ENCODE data around the gene PDIA5.
A peak's percentile ranks its signal among the peaks of the same experiment; 100 is the strongest.

PDIA5 gene

DNA sequence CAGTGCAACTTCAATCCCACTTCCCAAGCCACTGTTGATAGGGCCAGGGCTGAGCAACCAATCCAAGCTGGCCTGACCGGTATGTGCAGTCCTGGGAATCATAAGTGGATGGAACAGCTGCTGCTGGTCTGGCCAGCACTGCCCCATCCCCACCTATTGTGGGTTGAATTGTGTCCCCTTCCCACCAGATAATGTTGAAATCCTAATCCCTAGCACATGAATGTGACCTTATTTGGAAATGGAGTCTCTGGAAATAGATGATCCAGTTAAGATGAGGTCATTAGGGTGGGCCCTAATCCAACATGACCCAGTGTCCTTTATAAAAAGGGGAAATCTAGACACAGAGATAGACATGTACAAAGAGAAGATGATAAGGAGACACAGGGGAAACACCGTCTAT lies 13.7 kb upstream of the PDIA5 start:
- no peaks in the 10 kb centered on the region for H3K9me3 Mint-ChIP-seq
- no peak overlapping the region for H3K27ac Mint-ChIP-seq
- H3K4me1 Mint-ChIP-seq = no peaks in the 10 kb centered on the region
- H3K4me3 Mint-ChIP-seq = no peak overlapping the region
- DNase-seq = no peak
- peaks cover 41% of the 10 kb centered on the region for H3K27me3 Mint-ChIP-seq
- no peaks in the 10 kb centered on the region for H3K36me3 Mint-ChIP-seq
- CTCF ChIA-PET = no interaction called here

DNA sequence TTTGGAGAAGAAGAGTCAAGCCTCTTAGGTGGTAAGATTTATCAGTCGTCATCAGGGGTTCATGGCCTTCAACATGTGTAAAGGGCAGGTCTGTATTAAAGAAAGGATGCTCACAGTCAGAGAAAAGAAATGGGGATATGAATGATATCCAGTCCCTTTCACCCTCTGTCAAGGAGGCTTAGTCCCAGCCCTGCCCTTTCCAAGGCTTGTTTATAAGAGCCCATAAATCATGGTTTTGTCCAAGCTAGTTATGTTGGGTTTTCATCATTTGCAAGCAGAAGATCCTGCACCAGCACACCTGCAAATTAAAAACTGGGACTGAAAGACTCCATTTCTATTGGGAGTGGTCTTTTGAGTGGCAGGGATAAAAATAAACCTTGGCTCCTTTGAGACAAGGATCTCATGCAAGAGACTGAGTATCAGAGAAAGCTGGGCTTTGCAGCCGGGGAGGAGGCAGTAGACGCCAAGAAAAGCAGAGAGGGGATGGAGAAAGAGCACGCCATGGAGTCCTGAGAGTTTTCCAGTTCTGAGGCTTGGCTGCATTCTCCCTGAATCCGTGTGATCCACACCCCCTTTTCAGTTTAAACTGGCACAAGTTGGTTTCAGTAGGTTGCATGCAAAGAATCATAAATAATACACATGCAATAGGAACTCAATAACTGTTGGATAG lies 12.6 kb upstream of the PDIA5 start:
- Mint-ChIP-seq H3K4me1 (no peaks in the 10 kb centered on the region), H3K27ac (no peak overlapping the region), H3K27me3 (peaks cover 34% of the 10 kb centered on the region), H3K4me3 (no peak overlapping the region), H3K36me3 (no peaks in the 10 kb centered on the region), H3K9me3 (no peaks in the 10 kb centered on the region)
- no peak for DNase-seq
- CTCF ChIA-PET = interaction anchor here (0.7 kb wide), 1 partner anchor 21 kb away, joined by 3 read pairs; no protein-coding TSS in a partner anchor

DNA sequence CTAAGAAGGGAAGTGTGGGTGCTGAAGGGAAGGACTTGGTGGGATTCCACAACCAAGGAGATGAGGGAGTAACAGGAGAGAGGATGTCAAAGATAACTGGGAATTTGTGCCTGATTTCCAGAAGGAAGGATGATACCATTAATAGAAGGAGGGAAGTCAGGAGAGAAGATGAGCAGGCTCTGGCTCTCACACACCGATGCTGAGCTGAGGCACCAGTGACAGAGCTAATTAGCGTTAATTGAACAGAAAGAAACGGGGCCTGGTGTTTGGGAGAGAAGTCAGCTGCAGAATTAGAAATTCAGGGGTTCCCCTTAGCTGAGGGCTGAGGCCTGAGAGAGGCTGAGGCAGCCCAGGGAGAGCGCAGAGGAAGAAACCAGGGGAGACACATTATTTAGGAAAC lies 11.9 kb upstream of the PDIA5 start:
- Mint-ChIP-seq H3K9me3 (no peaks in the 10 kb centered on the region), H3K27ac (no peak overlapping the region), H3K4me3 (no peak overlapping the region), H3K27me3 (peaks cover 32% of the 10 kb centered on the region), H3K36me3 (no peaks in the 10 kb centered on the region), H3K4me1 (no peaks in the 10 kb centered on the region)
- CTCF ChIA-PET = no interaction called here
- DNase-seq = no peak

DNA sequence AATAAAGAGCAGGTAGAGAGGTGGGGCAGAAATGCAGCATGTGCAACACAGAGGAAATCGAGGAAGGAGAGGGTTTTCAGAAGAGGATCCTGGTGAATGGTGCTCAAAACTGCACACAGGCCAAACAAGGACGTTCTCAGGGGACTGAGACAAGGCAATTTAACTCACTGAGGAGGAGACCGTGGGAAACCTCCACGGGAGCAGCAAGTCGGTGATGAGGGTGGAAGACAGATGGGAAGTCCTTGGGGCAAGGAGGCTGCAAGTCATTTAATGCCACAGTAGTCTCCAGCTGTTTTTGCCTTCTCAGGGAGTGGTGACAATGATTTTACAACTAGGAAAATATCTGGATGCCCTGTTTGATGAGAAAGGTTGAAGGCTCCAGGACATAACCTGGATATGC lies 11.5 kb upstream of the PDIA5 start:
- Mint-ChIP-seq H3K27me3 (peaks cover 33% of the 10 kb centered on the region), H3K4me1 (no peaks in the 10 kb centered on the region), H3K4me3 (no peak overlapping the region), H3K9me3 (no peaks in the 10 kb centered on the region), H3K36me3 (no peaks in the 10 kb centered on the region), H3K27ac (no peak overlapping the region)
- CTCF ChIA-PET = no interaction called here
- no peak for DNase-seq

DNA sequence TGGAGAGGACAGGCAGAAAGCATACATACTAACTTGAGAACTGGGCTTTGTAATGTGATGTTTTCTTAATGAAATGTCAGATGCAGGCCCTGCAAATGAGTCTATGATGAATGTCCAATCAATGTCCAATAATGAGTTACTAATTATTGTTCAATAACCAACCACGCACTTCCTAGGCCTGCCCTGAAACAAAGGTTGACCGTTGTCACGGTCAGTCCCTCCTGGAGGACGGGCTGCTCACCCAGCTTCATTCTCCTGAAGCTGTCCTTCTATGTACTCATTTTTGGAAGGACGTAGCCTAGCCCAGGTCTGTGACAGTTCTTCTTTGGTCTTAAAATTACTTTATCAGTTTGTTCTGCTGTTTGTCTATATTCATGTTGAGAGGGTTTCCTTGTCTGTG lies 8.3 kb upstream of the PDIA5 start:
- no peak overlapping the region for H3K27ac Mint-ChIP-seq
- no peaks in the 10 kb centered on the region for H3K4me1 Mint-ChIP-seq
- CTCF ChIA-PET = interaction anchor here (1.4 kb wide), 1 partner anchor 14 kb away, joined by 4 read pairs; no protein-coding TSS in a partner anchor
- H3K4me3 Mint-ChIP-seq = no peak overlapping the region
- H3K27me3 Mint-ChIP-seq = peaks cover 36% of the 10 kb centered on the region
- no peaks in the 10 kb centered on the region for H3K9me3 Mint-ChIP-seq
- H3K36me3 Mint-ChIP-seq = no peaks in the 10 kb centered on the region
- no peak for DNase-seq

DNA sequence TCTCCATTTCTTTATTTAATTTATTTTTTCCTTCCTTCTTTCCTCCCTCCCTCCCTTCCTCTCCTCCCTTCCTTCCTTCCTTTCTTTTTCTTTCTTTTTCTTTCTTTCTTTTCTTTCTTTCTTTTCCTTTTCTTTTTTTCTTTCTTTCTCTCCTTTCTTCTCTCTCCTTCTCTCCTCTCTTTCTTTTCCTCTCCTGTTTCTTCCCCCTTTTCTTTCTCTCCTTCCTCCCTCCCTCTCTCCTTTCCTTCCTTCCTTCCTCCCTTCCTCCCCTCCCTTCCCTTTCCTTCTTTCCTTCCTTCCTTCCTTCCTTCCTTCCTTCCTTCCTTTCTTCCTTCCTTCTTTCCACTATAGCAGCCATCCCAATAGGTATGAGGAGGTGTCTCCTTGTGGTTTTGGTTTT lies 6.8 kb upstream of the PDIA5 start:
- CTCF ChIA-PET = no interaction called here
- peaks cover 9% of the 10 kb centered on the region for H3K4me1 Mint-ChIP-seq
- no peaks in the 10 kb centered on the region for H3K9me3 Mint-ChIP-seq
- H3K27me3 Mint-ChIP-seq = peaks cover 35% of the 10 kb centered on the region
- H3K4me3 Mint-ChIP-seq = no peak overlapping the region
- H3K36me3 Mint-ChIP-seq = no peaks in the 10 kb centered on the region
- no peak for DNase-seq
- no peak overlapping the region for H3K27ac Mint-ChIP-seq

DNA sequence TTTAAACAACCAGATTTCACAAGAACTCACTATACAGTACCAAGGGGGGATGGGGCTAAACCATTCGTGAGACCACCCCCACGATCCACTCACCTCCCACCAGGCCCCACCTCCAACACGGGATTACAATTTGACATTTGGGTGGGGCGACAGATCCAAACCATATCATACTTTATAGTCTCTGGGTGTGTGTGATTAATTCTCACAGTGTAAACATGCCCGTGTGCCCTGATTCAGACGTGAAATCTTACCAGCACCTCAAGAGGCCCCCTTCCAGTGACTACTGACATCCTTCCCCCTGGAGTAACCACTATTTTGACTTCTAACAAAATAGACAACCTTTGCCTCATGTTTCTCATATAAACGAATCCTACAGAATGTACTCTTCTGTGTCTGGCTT lies 5.0 kb upstream of the PDIA5 start:
- CTCF ChIA-PET = no interaction called here
- no peak overlapping the region for H3K4me3 Mint-ChIP-seq
- H3K4me1 Mint-ChIP-seq = peaks cover 23% of the 10 kb centered on the region
- H3K9me3 Mint-ChIP-seq = no peaks in the 10 kb centered on the region
- no peaks in the 10 kb centered on the region for H3K36me3 Mint-ChIP-seq
- peaks cover 34% of the 10 kb centered on the region for H3K27me3 Mint-ChIP-seq
- no peak overlapping the region for H3K27ac Mint-ChIP-seq
- no peak for DNase-seq

DNA sequence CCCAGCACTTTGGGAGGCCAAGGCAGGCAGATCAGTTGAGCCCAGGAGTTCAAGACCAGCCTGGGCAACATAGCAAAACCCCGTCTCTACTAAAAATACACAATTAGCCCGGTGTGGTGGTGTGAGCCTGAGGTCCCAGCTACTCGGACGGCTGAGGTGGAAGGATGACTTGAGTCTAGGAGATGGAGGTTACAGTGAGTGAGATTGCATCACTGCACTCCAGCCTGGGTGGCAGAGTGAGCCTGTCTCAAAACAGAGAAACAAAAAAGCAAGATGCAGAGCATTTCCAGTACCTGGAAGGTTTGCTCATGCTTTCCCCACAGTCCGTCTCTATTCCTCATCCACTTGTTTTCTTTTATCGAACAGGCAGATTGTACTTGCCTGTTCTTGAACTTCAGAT lies 3.8 kb upstream of the PDIA5 start:
- Mint-ChIP-seq H3K4me1 (peaks cover 28% of the 10 kb centered on the region), H3K27me3 (peaks cover 42% of the 10 kb centered on the region), H3K9me3 (no peaks in the 10 kb centered on the region), H3K4me3 (no peak overlapping the region), H3K36me3 (no peaks in the 10 kb centered on the region), H3K27ac (no peak overlapping the region)
- DNase-seq = no peak
- CTCF ChIA-PET = interaction anchor here (0.6 kb wide), 1 partner anchor 40 kb away, joined by 3 read pairs; no protein-coding TSS in a partner anchor

DNA sequence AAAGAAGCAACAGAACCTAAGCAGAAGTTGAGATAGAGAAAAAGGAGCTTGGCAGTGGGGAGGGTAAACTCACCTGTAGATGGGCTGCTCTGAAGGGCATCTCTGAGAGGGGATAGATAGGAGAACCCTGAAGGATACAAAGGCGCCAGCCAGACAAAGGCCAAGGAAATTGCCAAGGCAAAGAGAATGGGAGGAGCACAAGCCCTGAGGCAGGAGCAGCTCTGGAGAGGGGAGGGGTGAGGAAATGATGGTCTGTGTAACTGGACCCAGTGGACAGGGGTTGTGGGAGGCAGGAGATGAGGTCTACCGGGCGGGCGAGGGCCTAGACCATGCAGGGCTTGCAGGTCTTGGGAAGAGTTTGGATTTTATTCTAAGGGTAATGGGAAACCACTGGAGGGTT lies 2.3 kb upstream of the PDIA5 start:
- H3K9me3 Mint-ChIP-seq = no peaks in the 10 kb centered on the region
- DNase-seq = no peak
- peaks cover 43% of the 10 kb centered on the region for H3K27me3 Mint-ChIP-seq
- CTCF ChIA-PET = no interaction called here
- no peaks in the 10 kb centered on the region for H3K36me3 Mint-ChIP-seq
- H3K4me1 Mint-ChIP-seq = peaks cover 42% of the 10 kb centered on the region
- H3K27ac Mint-ChIP-seq = no peak overlapping the region
- no peak overlapping the region for H3K4me3 Mint-ChIP-seq

DNA sequence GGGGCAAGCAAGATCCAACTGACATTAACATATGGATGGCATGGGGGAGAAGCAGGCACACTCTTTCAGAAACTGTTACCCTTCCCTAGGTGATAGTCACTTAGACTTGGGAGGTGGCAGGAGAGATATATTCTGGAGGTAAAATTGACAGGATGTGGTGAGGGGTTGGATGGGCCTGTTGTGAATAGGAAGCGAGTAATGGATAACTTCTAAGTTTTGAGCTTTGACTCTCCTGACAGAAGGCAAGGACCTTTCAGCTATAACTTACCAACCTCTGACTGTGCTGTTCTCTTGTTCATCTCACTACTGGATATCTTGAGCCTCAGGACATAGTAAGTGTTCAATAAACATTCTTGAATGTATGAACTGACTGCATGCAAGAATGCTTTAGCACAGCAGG lies 1.9 kb upstream of the PDIA5 start:
- peaks cover 42% of the 10 kb centered on the region for H3K27me3 Mint-ChIP-seq
- H3K36me3 Mint-ChIP-seq = no peaks in the 10 kb centered on the region
- CTCF ChIA-PET = no interaction called here
- peaks cover 42% of the 10 kb centered on the region for H3K4me1 Mint-ChIP-seq
- no peak overlapping the region for H3K4me3 Mint-ChIP-seq
- no peak overlapping the region for H3K27ac Mint-ChIP-seq
- no peak for DNase-seq
- H3K9me3 Mint-ChIP-seq = no peaks in the 10 kb centered on the region

DNA sequence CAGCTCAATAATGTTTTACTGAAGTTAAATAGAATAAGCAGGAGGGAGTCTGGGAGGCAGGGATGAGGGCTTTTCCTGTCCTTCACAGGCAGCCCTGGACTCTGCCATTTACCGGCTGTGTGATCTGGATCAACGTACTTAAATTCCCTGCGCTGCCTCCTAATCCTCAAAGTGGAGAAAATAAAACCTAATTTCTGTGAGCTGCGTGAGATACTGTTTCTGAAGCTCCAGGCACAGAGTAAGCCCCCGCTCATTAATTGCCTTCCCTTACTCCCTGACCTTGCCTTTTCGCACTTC lies 278 bp upstream of the PDIA5 start:
- CTCF ChIA-PET = no interaction called here
- H3K36me3 Mint-ChIP-seq = no peaks in the 10 kb centered on the region
- no peak for DNase-seq
- H3K4me1 Mint-ChIP-seq = peaks cover 42% of the 10 kb centered on the region
- H3K4me3 Mint-ChIP-seq = peak overlapping the region; percentile 74
- H3K27ac Mint-ChIP-seq = no peak overlapping the region
- H3K27me3 Mint-ChIP-seq = peaks cover 30% of the 10 kb centered on the region
- no peaks in the 10 kb centered on the region for H3K9me3 Mint-ChIP-seq

DNA sequence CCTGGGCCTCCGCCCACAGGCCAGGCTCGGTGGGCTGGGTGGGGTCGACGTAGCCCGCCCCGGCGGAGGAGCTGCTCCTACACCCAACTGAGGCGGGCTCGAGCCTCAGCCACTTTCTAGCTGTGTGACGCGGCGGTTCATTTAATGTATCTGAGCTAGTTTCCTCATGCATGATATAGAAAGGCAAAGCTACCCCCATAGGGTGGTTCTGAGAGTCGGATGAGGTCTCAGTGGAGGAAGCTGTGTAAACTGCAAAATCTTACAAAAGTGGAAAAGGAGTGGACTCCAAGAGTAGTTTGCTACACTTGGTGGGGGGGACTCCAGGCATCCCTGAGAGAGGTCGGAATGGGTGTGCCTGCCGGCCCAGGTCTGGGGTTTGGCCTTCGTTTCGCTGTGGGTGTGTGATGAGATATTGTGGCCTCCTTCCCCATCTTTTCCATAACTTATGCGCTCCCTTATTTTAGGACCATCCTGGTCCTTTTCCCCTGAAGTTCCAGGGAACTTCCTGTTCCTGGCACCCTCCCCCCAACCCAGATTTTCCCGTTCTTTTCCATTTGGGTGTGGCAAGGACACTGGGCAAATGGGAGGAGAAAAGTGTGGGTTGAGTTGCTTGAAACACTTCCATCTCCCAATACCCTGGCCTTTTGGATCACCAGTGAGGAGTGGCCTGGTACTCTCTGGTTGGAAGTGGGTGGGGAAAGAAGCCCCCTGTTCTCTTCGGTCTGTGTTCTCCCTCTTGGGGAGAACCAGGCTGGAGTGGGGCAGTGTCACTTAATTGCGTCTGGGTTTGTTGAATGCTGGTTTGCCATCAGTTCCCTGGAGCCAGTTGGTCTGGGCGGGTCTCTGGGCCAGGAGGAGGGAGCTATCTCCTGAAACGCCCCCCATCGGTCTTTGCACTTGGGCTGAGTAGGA lies 1.1 kb downstream of the PDIA5 start:
- peak overlapping the region; percentile 74 for H3K4me3 Mint-ChIP-seq
- H3K27me3 Mint-ChIP-seq = peaks cover 20% of the 10 kb centered on the region
- H3K9me3 Mint-ChIP-seq = no peaks in the 10 kb centered on the region
- no peaks in the 10 kb centered on the region for H3K36me3 Mint-ChIP-seq
- H3K27ac Mint-ChIP-seq = no peak overlapping the region
- CTCF ChIA-PET = no interaction called here
- H3K4me1 Mint-ChIP-seq = peaks cover 44% of the 10 kb centered on the region
- no peak for DNase-seq

DNA sequence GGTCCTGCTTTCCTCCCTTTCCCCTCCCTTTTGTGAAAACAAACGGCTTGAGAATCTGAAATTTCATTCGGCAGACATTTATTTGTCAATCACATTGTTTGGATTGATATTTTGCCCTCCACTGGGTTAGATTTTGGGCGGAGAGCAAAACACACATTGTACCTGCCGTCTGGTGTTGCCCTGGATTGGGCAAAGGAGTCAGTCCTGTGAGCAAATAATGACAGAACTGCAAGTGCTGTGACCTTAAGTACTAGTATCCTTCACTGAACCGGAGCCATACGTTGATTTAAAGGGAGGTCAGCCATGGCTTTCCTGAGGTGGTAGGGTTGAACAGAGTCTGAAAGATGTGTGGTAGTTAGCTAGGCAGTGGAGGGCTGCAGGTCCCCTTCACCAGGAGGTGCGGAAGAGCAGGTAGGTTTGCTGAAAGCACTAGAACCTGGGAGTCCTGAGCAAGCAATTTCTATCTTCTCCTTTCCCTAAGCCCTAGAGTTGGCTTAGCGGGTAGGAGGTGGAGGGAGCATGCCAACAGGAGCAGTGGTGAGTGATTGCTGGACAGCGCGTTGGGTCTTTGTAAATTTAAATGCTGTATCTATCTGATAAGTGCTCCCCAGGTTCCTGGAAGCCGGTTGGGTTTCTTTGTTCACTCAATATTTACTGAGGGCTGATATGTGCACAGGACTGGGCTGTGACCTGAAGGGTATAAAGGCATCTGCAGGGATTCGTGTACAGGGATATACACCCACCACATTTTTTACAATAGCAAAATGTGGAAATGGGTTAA lies 2.0 kb downstream of the PDIA5 start:
- CTCF ChIA-PET = no interaction called here
- no peaks in the 10 kb centered on the region for H3K9me3 Mint-ChIP-seq
- H3K27ac Mint-ChIP-seq = no peak overlapping the region
- no peak for DNase-seq
- no peaks in the 10 kb centered on the region for H3K36me3 Mint-ChIP-seq
- H3K4me3 Mint-ChIP-seq = peak overlapping the region; percentile 74
- peaks cover 44% of the 10 kb centered on the region for H3K4me1 Mint-ChIP-seq
- peaks cover 20% of the 10 kb centered on the region for H3K27me3 Mint-ChIP-seq

DNA sequence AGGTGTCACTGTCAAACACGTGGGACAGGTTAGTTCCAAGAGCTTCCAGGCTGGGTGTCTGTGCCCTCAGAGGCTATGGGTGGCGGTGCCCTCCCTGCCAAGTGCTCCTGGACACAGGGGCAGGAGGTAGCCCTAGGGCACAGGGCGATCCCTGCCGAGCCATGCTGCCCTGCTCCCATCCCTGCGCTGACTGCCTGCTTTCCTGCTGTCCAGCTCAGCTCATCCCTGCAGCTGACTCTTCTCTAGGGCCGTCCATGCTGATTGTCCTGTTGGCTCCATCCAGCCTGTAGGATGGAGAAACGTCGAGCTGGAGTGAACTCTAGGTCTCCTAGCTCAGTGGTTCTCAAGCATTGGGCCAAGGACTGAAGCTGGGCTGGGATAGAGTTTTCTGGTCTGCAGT lies 3.7 kb downstream of the PDIA5 start:
- no peaks in the 10 kb centered on the region for H3K36me3 Mint-ChIP-seq
- H3K27me3 Mint-ChIP-seq = peaks cover 12% of the 10 kb centered on the region
- no peak overlapping the region for H3K27ac Mint-ChIP-seq
- H3K4me1 Mint-ChIP-seq = peaks cover 31% of the 10 kb centered on the region
- DNase-seq = no peak
- H3K4me3 Mint-ChIP-seq = no peak overlapping the region
- no peaks in the 10 kb centered on the region for H3K9me3 Mint-ChIP-seq
- CTCF ChIA-PET = interaction anchor here (1.2 kb wide), 1 partner anchor 199 kb away, joined by 3 read pairs; no protein-coding TSS in a partner anchor
